HepG2 (cell line): ENCODE measurements around the gene ATP9A. TPM values are rescaled to one million over a fixed set of nuclear protein-coding genes. Genes with fewer than 3 reads are reported as not detected.

ENCODE experiments used
- ATAC-seq: fragments of 200-7000 bp; cut with Tn5 transposase; 3 replicates; pipeline ENCODE4 v1.9.1; 2020; ENCODE audit warnings: mild to moderate bottlenecking, moderate library complexity
- BruUV-seq: library from RNA; stranded (reverse); fragments of 400-500 nt; replicated peaks from 2 replicates; lab custom pipeline; 2021; lab: Mats Ljungman, UMichigan
- CTCF ChIA-PET: fragments of 300-600 bp; formaldehyde crosslinking; extraction: SDS; loops from one replicate; lab custom pipeline; 2021; ENCODE audit warnings: low total read pairs, inconsistent platforms, low intra/inter-chr PET ratio; lab: Yijun Ruan, JAX
- POLR2A ChIA-PET: fragments of 350-600 bp; sonication (Branson Sonifier 250); formaldehyde crosslinking; loops from one replicate; lab custom pipeline; 2020; ENCODE audit warnings: antibody characterized with exemption, inconsistent platforms; lab: Yijun Ruan, JAX
- DNase-seq: peaks from one replicate; pipeline ENCODE4 v3.0.0-alpha.2; 2015; ENCODE audit warnings: low spot score
- FAIRE-seq: peaks from 3 replicates; lab custom pipeline; 2011; peaks lifted over from hg19 to GRCh38; lab: Jason Lieb, UNC
- H2AFZ ChIP-seq: one replicate; pipeline ENCODE4 v1.6.1; 2011; ENCODE audit warnings: low read length, inconsistent platforms
- H3K27ac ChIP-seq: fragments of 300-600 bp; 3 replicates; pipeline ENCODE4 v1.8.0; 2011; ENCODE audit warnings: mixed run types, mild to moderate bottlenecking, mixed read lengths, low read length, inconsistent platforms; ENCODE audit not compliant: insufficient read depth; ENCODE audit errors: extremely low read length
- H3K27me3 ChIP-seq, 2 experiments: fragments of 200-600 bp in 1 of 2; 2 replicates in 1 of 2; 3 replicates in 1 of 2; pipeline versions ENCODE4 v1.6.0 to v1.8.0; 2011; ENCODE audit warnings: low read length in 2 of 2, mild to moderate bottlenecking in 2 of 2, moderate library complexity in 2 of 2, inconsistent platforms in 1 of 2; ENCODE audit not compliant: insufficient read depth in 2 of 2, control insufficient read depth in 1 of 2
- H3K36me3 ChIP-seq, 2 experiments: fragments of 200-600 bp in 1 of 2; replicated peaks in 1 of 2; 2 replicates in 1 of 2; 3 replicates in 1 of 2; pipeline versions ENCODE4 v1.5.1 to v1.8.0; 2011; ENCODE audit warnings: low read length in 2 of 2, inconsistent platforms in 1 of 2; ENCODE audit not compliant: insufficient read depth in 2 of 2, control insufficient read depth in 1 of 2
- H3K4me1 ChIP-seq: 2 replicates; pipeline ENCODE4 v1.5.1; 2012; ENCODE audit warnings: low read length, inconsistent platforms; ENCODE audit not compliant: insufficient read depth
- H3K4me2 ChIP-seq: 2 replicates; pipeline ENCODE4 v1.6.0; 2011; ENCODE audit warnings: low read depth, low read length, inconsistent platforms
- H3K4me3 ChIP-seq, 3 experiments: fragments of 200-600 bp in 1 of 3; sonication (generic), shearing (Covaris generic) in 1 of 3; replicated peaks in 1 of 3; 2 replicates each; pipeline ENCODE4 v1.5.1; 2011 to 2016; ENCODE audit warnings: low read length in 3 of 3, inconsistent platforms in 2 of 3, low read depth in 2 of 3, mild to moderate bottlenecking in 2 of 3, control low read depth in 1 of 3, mixed read lengths in 1 of 3; ENCODE audit not compliant: insufficient read depth in 1 of 3
- H3K79me2 ChIP-seq: one replicate; pipeline ENCODE4 v1.6.1; 2011; ENCODE audit warnings: low read length, inconsistent platforms; ENCODE audit not compliant: insufficient read depth
- H3K9ac ChIP-seq: 2 replicates; pipeline ENCODE4 v1.6.0; 2011; ENCODE audit warnings: mild to moderate bottlenecking, low read depth, low read length, inconsistent platforms; ENCODE audit not compliant: insufficient read depth
- H3K9me3 ChIP-seq: 2 replicates; pipeline ENCODE4 v1.5.1; 2012; ENCODE audit warnings: mild to moderate bottlenecking, low read length
- H4K20me1 ChIP-seq: 2 replicates; pipeline ENCODE4 v1.6.0; 2011; ENCODE audit warnings: inconsistent platforms, mild to moderate bottlenecking, low read length, moderate library complexity; ENCODE audit not compliant: insufficient read depth
- BHLHE40 ChIP-seq: IDR thresholded peaks from 2 replicates; pipeline ENCODE4 v1.6.1; 2011; ENCODE audit warnings: low read length, improper control_type of control experiment
- CSRNP2 ChIP-seq: sonication (generic); formaldehyde crosslinking; conservative IDR thresholded peaks from 2 replicates; pipeline ENCODE4 v1.8.0; 2022; ENCODE audit warnings: low read depth, missing genetic modification reagents
- GATAD1 ChIP-seq: IDR thresholded peaks from 2 replicates; pipeline ENCODE4 v1.6.1; 2016; ENCODE audit warnings: missing genetic modification reagents, missing compliant biosample characterization
- KDM5B ChIP-seq: sonication (generic); formaldehyde crosslinking; IDR thresholded peaks from 2 replicates; pipeline ENCODE4 v1.4.0; 2020; ENCODE audit warnings: missing genetic modification reagents, mild to moderate bottlenecking, borderline replicate concordance
- NAIF1 ChIP-seq: sonication (generic); formaldehyde crosslinking; IDR thresholded peaks from 2 replicates; pipeline ENCODE4 v1.5.0; 2020; ENCODE audit warnings: mild to moderate bottlenecking, missing genetic modification reagents, borderline replicate concordance
- PHB2 ChIP-seq: fragments of 450-650 bp; IDR thresholded peaks from 2 replicates; pipeline ENCODE4 v1.6.1; 2018; ENCODE audit not compliant: partially characterized antibody
- RFX3 ChIP-seq: IDR thresholded peaks from 2 replicates; pipeline ENCODE4 v1.6.1; 2016; ENCODE audit warnings: missing biosample characterization, missing genetic modification reagents
- SALL1 ChIP-seq: sonication (generic); formaldehyde crosslinking; IDR thresholded peaks from 2 replicates; pipeline ENCODE4 v1.8.0; 2022; ENCODE audit warnings: mild to moderate bottlenecking, missing genetic modification reagents
- SOX13 ChIP-seq, 3 experiments: fragments of 450-650 bp in 1 of 3; sonication (generic) in 1 of 3; formaldehyde crosslinking in 1 of 3; IDR thresholded peaks in 2 of 3; conservative IDR thresholded peaks in 1 of 3; 2 replicates each; pipeline versions ENCODE4 v1.5.0 to v1.6.1; 2016 to 2020; ENCODE audit warnings: antibody characterized with exemption in 1 of 3, mild to moderate bottlenecking in 1 of 3, missing compliant biosample characterization in 1 of 3, missing genetic modification reagents in 1 of 3, moderate library complexity in 1 of 3
- TEAD3 ChIP-seq: optimal IDR thresholded peaks from 2 replicates; pipeline ENCODE3; 2016; ENCODE audit warnings: borderline replicate concordance
- WIZ ChIP-seq: sonication (generic); formaldehyde crosslinking; IDR thresholded peaks from 2 replicates; pipeline ENCODE4 v1.5.1; 2020; ENCODE audit warnings: mild to moderate bottlenecking, missing genetic modification reagents
- YY1 ChIP-seq: IDR thresholded peaks from 2 replicates; pipeline ENCODE4 v1.6.1; 2011; ENCODE audit warnings: low read length, low read depth, moderate library complexity, mild to moderate bottlenecking; ENCODE audit not compliant: insufficient read depth, insufficient replicate concordance
- ZNF740 ChIP-seq: sonication (generic); formaldehyde crosslinking; IDR thresholded peaks from 2 replicates; pipeline ENCODE4 v1.4.0; 2020; ENCODE audit warnings: missing genetic modification reagents
- WGBS: methylation state at CpG from one replicate; pipeline ENCODE4 v1.1.6; 2017; ENCODE audit warnings: low lambda C conversion rate; 5-methylcytosine and 5-hydroxymethylcytosine counted together
- in situ Hi-C: cut with HindIII; loops from 2 replicates; pipeline ENCODE4 v1.10.0; 2017; ENCODE audit warnings: low pct_unique_long_range_greater_than_20kb; ENCODE audit not compliant: extremely low pct_ligation_motif_present
- intact Hi-C: fragments of 100-400 bp; cut with micrococcal nuclease; formaldehyde crosslinking; loops from one replicate; pipeline ENCODE4 v1.10.0; 2022; ENCODE audit not compliant: unreplicated experiment
- polyA plus RNA-seq, 8 experiments: library from polyadenylated mRNA; depleted of rRNA in 3 of 8; stranded (reverse) in 7 of 8; unstranded in 1 of 8; fragments of >200 nt; fragmentation: Illumina TruSeq in 4 of 8; extraction: Trizol in 4 of 8; gene quantifications; 2 replicates each; pipeline versions ENCODE4 v1.2.1 to v1.2.3, GENCODE V29; 2011 to 2016; ENCODE audit warnings: low read depth in 4 of 8, missing spikeins in 1 of 8, mixed read lengths in 1 of 8; ENCODE audit not compliant: insufficient read depth in 1 of 8
- total RNA-seq, 5 experiments: library from RNA; depleted of rRNA; stranded (reverse); fragments of >200 nt; fragmentation: Illumina TruSeq; extraction: Trizol; gene quantifications; 2 replicates each; pipeline ENCODE4 v1.2.3, GENCODE V29; 2016; ENCODE audit warnings: low read depth in 1 of 5
- TF ChIP-seq, protein P1 (sequence below): sonication (generic); formaldehyde crosslinking; IDR thresholded peaks from 2 replicates; pipeline ENCODE4 v1.4.0; 2020; ENCODE audit warnings: missing genetic modification reagents

ATP9A gene
- total and polyA plus RNA-seq, 2 of the 13 experiments (the other 11 are each of a cell fraction or from before 2014, with no cell fraction given) = 11.8 to 18.5 TPM

DNA sequence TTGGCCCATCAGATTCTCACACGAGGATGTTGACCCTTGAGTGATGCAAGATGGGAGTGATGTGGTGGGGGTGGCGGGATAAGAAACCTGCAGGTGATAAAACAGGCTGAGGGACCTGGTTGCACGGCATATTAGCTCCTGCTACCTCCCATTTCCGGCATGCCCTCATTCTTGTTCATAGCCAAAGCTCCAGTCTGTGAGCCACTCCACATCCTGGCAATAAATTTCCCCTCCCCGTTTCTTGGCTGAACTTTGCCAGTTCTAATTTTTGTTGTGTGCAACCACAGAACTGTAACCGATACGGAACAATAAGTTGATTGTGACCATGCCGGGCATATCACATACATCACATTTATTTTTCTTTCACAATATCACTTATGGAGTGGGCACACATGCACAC is 184.1 kb downstream of the ATP9A start:
- ATAC-seq = no peak
- CTCF ChIA-PET = no interaction called here
- Histone ChIP-seq H3K36me3 (no peaks in the 10 kb centered on the region), H3K4me1 (no peaks in the 10 kb centered on the region), H3K9ac (no peak overlapping the region), H3K4me3 (no peak overlapping the region), H3K27me3 (peaks cover 0 to 28% of the 10 kb centered on the region in 2 experiments; a peak in 1 of 5 replicates), H4K20me1 (no peaks in the 10 kb centered on the region), H3K79me2 (no peaks in the 10 kb centered on the region), H3K4me2 (no peak overlapping the region), H3K27ac (no peak overlapping the region), H3K9me3 (no peaks in the 10 kb centered on the region), H2AFZ (no peak overlapping the region)
- DNase-seq = no peak
- no TSS peak for BruUV-seq
- no peak for FAIRE-seq
- intact Hi-C loops = no loop called here
- POLR2A ChIA-PET = no interaction called here
- WGBS = 42% methylated on average over 8 of the region's 8 CpGs
- in situ Hi-C loops = loop anchor here (25.0 kb wide), 1 partner anchor 597 kb away; no protein-coding TSS in a partner anchor
- TF ChIP-seq, protein P1, sequence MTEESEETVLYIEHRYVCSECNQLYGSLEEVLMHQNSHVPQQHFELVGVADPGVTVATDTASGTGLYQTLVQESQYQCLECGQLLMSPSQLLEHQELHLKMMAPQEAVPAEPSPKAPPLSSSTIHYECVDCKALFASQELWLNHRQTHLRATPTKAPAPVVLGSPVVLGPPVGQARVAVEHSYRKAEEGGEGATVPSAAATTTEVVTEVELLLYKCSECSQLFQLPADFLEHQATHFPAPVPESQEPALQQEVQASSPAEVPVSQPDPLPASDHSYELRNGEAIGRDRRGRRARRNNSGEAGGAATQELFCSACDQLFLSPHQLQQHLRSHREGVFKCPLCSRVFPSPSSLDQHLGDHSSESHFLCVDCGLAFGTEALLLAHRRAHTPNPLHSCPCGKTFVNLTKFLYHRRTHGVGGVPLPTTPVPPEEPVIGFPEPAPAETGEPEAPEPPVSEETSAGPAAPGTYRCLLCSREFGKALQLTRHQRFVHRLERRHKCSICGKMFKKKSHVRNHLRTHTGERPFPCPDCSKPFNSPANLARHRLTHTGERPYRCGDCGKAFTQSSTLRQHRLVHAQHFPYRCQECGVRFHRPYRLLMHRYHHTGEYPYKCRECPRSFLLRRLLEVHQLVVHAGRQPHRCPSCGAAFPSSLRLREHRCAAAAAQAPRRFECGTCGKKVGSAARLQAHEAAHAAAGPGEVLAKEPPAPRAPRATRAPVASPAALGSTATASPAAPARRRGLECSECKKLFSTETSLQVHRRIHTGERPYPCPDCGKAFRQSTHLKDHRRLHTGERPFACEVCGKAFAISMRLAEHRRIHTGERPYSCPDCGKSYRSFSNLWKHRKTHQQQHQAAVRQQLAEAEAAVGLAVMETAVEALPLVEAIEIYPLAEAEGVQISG (CRISPR knock-in tag) = no peak
- TF ChIP-seq CSRNP2 (CRISPR knock-in tag) (no peak), ZNF740 (CRISPR knock-in tag) (no peak), SOX13 (IDR thresholded peaks at IDR 0.05) (no peak), SOX13 (CRISPR knock-in tag; conservative IDR thresholded peaks at IDR 0.05 in 1 of 2, IDR thresholded peaks at IDR 0.05 in 1 of 2) (no peak), NAIF1 (CRISPR knock-in tag) (no peak), GATAD1 (CRISPR knock-in tag) (no peak), SALL1 (CRISPR knock-in tag) (no peak), KDM5B (CRISPR knock-in tag) (no peak), TEAD3 (CRISPR knock-in tag) (no peak), WIZ (no peak), PHB2 (no peak), RFX3 (no peak), BHLHE40 (no peak), YY1 (no peak)
